ENCODE results near the gene CYP20A1.
"Not testable (repeated sequence)": the region's sequence is repeated elsewhere in the genome, so short reads cannot be mapped to it uniquely, and the experiment has no call there.

DNA sequence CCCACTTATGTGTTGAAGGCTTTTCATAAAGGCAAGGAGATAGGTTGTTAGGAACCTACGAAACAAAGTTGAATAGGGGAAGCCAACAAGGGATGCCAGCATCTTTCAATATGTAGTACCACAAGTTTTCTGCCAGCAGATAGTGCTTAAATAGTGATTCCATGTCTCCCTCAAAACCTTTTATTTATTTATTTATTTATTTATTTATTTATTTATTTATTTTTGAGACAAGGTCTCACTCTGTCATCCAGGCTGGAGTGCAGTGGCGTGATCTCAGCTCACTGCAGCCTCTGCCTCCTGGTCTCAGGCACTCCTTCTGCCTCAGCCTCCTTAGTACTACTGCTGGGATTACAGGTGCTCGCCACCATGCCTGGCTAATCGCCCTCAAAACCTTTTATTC is 103.6 kb downstream of the CYP20A1 start:
- TF ChIP-seq, protein P1, sequence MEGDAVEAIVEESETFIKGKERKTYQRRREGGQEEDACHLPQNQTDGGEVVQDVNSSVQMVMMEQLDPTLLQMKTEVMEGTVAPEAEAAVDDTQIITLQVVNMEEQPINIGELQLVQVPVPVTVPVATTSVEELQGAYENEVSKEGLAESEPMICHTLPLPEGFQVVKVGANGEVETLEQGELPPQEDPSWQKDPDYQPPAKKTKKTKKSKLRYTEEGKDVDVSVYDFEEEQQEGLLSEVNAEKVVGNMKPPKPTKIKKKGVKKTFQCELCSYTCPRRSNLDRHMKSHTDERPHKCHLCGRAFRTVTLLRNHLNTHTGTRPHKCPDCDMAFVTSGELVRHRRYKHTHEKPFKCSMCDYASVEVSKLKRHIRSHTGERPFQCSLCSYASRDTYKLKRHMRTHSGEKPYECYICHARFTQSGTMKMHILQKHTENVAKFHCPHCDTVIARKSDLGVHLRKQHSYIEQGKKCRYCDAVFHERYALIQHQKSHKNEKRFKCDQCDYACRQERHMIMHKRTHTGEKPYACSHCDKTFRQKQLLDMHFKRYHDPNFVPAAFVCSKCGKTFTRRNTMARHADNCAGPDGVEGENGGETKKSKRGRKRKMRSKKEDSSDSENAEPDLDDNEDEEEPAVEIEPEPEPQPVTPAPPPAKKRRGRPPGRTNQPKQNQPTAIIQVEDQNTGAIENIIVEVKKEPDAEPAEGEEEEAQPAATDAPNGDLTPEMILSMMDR (IDR thresholded peaks at IDR 0.05; ENCODE audit: insufficient read depth, low read length, poor library complexity, severe bottlenecking): not testable (repeated sequence)
- not testable (repeated sequence) for TF ChIP-seq EZH2phosphoT487 (conservative IDR thresholded peaks at IDR 0.05; ENCODE audit: low read length)

Measured in SU-DHL-6 (cell line).